ENCODE data around the gene ZNF300.
"Not testable (repeated sequence)": the region's sequence is repeated elsewhere in the genome, so short reads cannot be mapped to it uniquely, and the experiment has no call there.

The ZNF300 gene

GRCh38 chr5:150904479-150905311 lies at the start of gene ZNF300:
Gene ZNF300, minus strand, starts transcription at chr5:150904980. Its CDS starts 1,825 bp downstream, at chr5:150903155.
- peak; percentile 59 for DNase-seq

GRCh38 chr5:150948539-150948938 lies 43.8 kb upstream of the ZNF300 start:
- no peak for DNase-seq

GRCh38 chr5:150946351-150946905 lies 41.6 kb upstream of the ZNF300 start:
- no peak for DNase-seq

GRCh38 chr5:150945947-150946346 lies 41.2 kb upstream of the ZNF300 start:
- DNase-seq: no peak

GRCh38 chr5:150945486-150945885 lies 40.7 kb upstream of the ZNF300 start:
- DNase-seq: no peak

GRCh38 chr5:150931368-150931965 lies 26.7 kb upstream of the ZNF300 start:
- no peak for DNase-seq

GRCh38 chr5:150918613-150919012 lies 13.8 kb upstream of the ZNF300 start:
- DNase-seq: no peak

- DNase-seq: no peak
Observed at GRCh38 chr5:150912312-150912814, 7.6 kb upstream of the ZNF300 start.

- no peak for DNase-seq
Observed at GRCh38 chr5:150905312-150905683, 518 bp upstream of the ZNF300 start.

GRCh38 chr5:150901446-150901845 lies 3.3 kb downstream of the ZNF300 start:
- DNase-seq: no peak

- DNase-seq: no peak
Observed at GRCh38 chr5:150895431-150896428, 9.1 kb downstream of the ZNF300 start.

- no peak for DNase-seq
Observed at GRCh38 chr5:150879358-150879757, 25.4 kb downstream of the ZNF300 start.

- DNase-seq: no peak
Observed at GRCh38 chr5:150862070-150862469, 42.7 kb downstream of the ZNF300 start.

- no peak for DNase-seq
Observed at GRCh38 chr5:150860246-150860821, 44.4 kb downstream of the ZNF300 start.

GRCh38 chr5:150856700-150857099 lies 48.1 kb downstream of the ZNF300 start:
- not testable (repeated sequence) for DNase-seq

- no peak for DNase-seq
Observed at GRCh38 chr5:150853561-150853960, 51.2 kb downstream of the ZNF300 start.

- no peak for DNase-seq
Observed at GRCh38 chr5:150851039-150851438, 53.7 kb downstream of the ZNF300 start.

- DNase-seq: no peak
Observed at GRCh38 chr5:150848271-150848670, 56.5 kb downstream of the ZNF300 start.

GRCh38 chr5:150847334-150847695 lies 57.5 kb downstream of the ZNF300 start:
- DNase-seq: no peak

GRCh38 chr5:150846654-150847333 lies 58.0 kb downstream of the ZNF300 start:
- DNase-seq: peak; percentile 69

GRCh38 chr5:150846308-150846653 lies 58.5 kb downstream of the ZNF300 start, which contains the start of gene IRGM:
Gene IRGM, plus strand, starts transcription at chr5:150846521. Its CDS starts 1,603 bp downstream, at chr5:150848124.
- DNase-seq: not testable (repeated sequence)

All from CD4-positive, alpha-beta T cell treated with Interleukin-17A for 4 hours (primary cell).